Measurements from ENCODE around the gene ZCCHC14.

The ZCCHC14 gene

DNA sequence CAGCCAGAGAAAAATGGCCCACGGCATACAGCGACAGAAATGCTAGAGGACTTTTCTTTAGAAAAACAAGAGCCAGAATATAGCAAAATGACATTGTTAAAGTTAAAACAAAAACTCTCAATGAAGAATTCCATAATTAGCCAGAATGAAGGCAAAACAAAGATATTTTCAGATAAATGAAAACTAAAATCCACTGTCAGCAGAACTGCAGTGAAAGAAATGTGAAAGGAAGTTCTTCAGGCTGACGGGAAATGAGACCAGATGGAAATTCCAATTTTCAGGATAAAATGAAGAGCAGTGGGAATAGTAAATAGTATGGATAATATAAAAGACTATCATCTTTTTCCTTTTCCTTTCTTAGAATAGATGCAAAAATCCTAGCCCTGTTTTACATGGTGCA is 38.4 kb downstream of the ZCCHC14 start:
- peak overlapping the region in 1 of 2 experiments; percentile 67 for H3K18ac ChIP-seq (ENCODE audit: low read depth in 1 of 2, low read length in 2 of 2)
- H2AK5ac ChIP-seq (ENCODE audit: low read length, severe bottlenecking) = peak overlapping the region; percentile 58
- no peak for DNase-seq
- H3K23ac ChIP-seq (ENCODE audit: low read length in 2 of 2) = no peak overlapping the region
- peaks cover 20% of the 10 kb centered on the region for H3K4me1 ChIP-seq (ENCODE audit: control insufficient read depth, insufficient read depth, low read depth, low read length)
- H3K27me3 ChIP-seq (ENCODE audit: control insufficient read depth in 1 of 2, insufficient read depth in 1 of 2, low read length in 2 of 2) = no peaks in the 10 kb centered on the region
- H3K4me3 ChIP-seq (ENCODE audit: insufficient read depth in 1 of 2, low read depth in 1 of 2, low read length in 2 of 2) = no peak overlapping the region
- no peak overlapping the region for H2BK120ac ChIP-seq (ENCODE audit: low read depth, low read length)
- H2AFZ ChIP-seq (ENCODE audit: low read depth, low read length) = no peak overlapping the region
- H2BK5ac ChIP-seq (ENCODE audit: low read depth, low read length, poor library complexity, severe bottlenecking) = no peak overlapping the region
- H3K79me1 ChIP-seq (replicated peaks; ENCODE audit: low read length, poor library complexity, severe bottlenecking) = peaks cover 48% of the 10 kb centered on the region
- no peak overlapping the region for H4K8ac ChIP-seq (ENCODE audit: low read length)
- WGBS = 100% methylated on average over 2 of the region's 3 CpGs
- no peak overlapping the region for H3K14ac ChIP-seq (ENCODE audit: low read length in 2 of 2)
- H3K4me2 ChIP-seq (ENCODE audit: low read length, poor library complexity, severe bottlenecking) = no peak overlapping the region
- no peak overlapping the region for H3K27ac ChIP-seq (ENCODE audit: low read length, poor library complexity, severe bottlenecking)
- H2BK15ac ChIP-seq (ENCODE audit: low read depth, poor library complexity, severe bottlenecking) = no peak overlapping the region
- peak overlapping the region; percentile 38 for H3K9ac ChIP-seq (ENCODE audit: low read length)
- no peak overlapping the region for H3K4ac ChIP-seq (ENCODE audit: low read depth in 1 of 2, low read length in 2 of 2)
- H3K36me3 ChIP-seq (ENCODE audit: control insufficient read depth in 1 of 2, insufficient read depth in 2 of 2, low read depth in 1 of 2, low read length in 2 of 2) = peaks cover 44 to 76% of the 10 kb centered on the region in 2 experiments
- no peaks in the 10 kb centered on the region for H3K9me3 ChIP-seq (ENCODE audit: control insufficient read depth, low read length)
- no peak overlapping the region for H4K91ac ChIP-seq (ENCODE audit: low read length)
- H2BK12ac ChIP-seq (ENCODE audit: low read length in 2 of 2) = no peak overlapping the region

DNA sequence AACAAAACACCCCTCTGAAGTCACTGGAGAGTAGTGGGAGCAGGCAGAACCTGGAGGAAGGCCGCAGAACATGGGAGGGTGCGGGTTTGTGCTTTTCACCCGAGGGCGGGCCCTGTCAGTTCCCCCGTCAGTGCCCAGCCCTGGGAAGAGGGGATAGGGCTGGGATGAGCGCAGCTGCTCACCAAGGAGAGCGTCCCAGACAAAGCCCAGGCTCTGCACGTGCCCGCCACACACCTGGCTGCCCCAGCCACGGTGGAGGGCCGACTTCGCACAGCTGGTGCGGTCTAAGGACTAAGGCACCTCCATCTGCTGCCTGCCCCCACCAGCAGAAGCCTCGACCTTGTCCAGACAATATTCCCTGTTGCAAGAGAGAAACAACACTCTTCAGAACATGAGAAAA is 39.5 kb downstream of the ZCCHC14 start:
- Histone ChIP-seq H3K4me3 (ENCODE audit: insufficient read depth in 1 of 2, low read depth in 1 of 2, low read length in 2 of 2) (no peak overlapping the region), H3K14ac (ENCODE audit: low read length in 2 of 2) (no peak overlapping the region), H3K9ac (ENCODE audit: low read length) (peak overlapping the region; percentile 38), H2AFZ (ENCODE audit: low read depth, low read length) (no peak overlapping the region), H3K4me2 (ENCODE audit: low read length, poor library complexity, severe bottlenecking) (no peak overlapping the region), H4K91ac (ENCODE audit: low read length) (no peak overlapping the region), H3K27me3 (ENCODE audit: control insufficient read depth in 1 of 2, insufficient read depth in 1 of 2, low read length in 2 of 2) (no peaks in the 10 kb centered on the region), H3K23ac (ENCODE audit: low read length in 2 of 2) (no peak overlapping the region), H2BK120ac (ENCODE audit: low read depth, low read length) (no peak overlapping the region), H3K9me3 (ENCODE audit: control insufficient read depth, low read length) (no peaks in the 10 kb centered on the region), H3K18ac (ENCODE audit: low read depth in 1 of 2, low read length in 2 of 2) (no peak overlapping the region), H3K4ac (ENCODE audit: low read depth in 1 of 2, low read length in 2 of 2) (no peak overlapping the region), H4K8ac (ENCODE audit: low read length) (no peak overlapping the region), H2BK12ac (ENCODE audit: low read length in 2 of 2) (no peak overlapping the region), H3K36me3 (ENCODE audit: control insufficient read depth in 1 of 2, insufficient read depth in 2 of 2, low read depth in 1 of 2, low read length in 2 of 2) (peaks cover 44 to 77% of the 10 kb centered on the region in 2 experiments), H2BK15ac (ENCODE audit: low read depth, poor library complexity, severe bottlenecking) (no peak overlapping the region), H3K27ac (ENCODE audit: low read length, poor library complexity, severe bottlenecking) (no peak overlapping the region), H2AK5ac (ENCODE audit: low read length, severe bottlenecking) (no peak overlapping the region), H3K4me1 (ENCODE audit: control insufficient read depth, insufficient read depth, low read depth, low read length) (peaks cover 10% of the 10 kb centered on the region), H3K79me1 (replicated peaks; ENCODE audit: low read length, poor library complexity, severe bottlenecking) (peaks cover 49% of the 10 kb centered on the region), H2BK5ac (ENCODE audit: low read depth, low read length, poor library complexity, severe bottlenecking) (no peak overlapping the region)
- no peak for DNase-seq
- WGBS = 92% methylated on average over 14 of the region's 14 CpGs

DNA sequence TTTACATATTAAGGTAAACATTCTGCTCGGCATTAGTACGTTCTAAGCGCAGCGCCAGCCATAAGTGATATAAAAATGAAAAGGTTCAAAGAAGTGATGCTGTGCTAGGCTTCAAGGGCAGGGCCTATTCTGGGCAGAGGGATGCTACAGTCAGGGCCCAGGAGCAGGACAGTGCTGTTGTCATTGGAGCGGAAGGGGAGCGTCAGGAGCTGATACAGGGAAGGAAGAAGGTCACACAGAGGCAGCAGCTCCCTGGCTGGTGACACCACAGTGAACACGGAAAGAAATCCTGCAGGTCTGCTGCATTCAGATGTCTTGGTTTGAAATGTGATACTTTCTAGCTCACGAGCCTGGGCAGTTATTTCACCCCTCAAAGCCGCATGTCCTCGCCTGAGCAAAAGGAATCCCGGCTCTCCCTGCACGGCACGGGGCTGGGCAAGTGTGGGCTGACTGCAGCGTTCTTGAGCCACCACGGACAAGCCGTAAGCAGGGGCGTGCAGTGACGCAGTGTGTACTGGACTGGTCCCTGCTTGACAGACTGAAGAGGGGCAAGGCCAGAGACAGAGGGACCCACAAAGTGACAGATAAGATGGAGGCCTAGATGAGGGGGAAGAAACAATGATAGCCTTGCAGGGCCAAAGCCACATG is 41.1 kb downstream of the ZCCHC14 start:
- WGBS = 95% methylated on average over 18 of the region's 18 CpGs
- Histone ChIP-seq H2BK120ac (ENCODE audit: low read depth, low read length) (no peak overlapping the region), H3K27me3 (ENCODE audit: control insufficient read depth in 1 of 2, insufficient read depth in 1 of 2, low read length in 2 of 2) (no peaks in the 10 kb centered on the region), H4K91ac (ENCODE audit: low read length) (peak overlapping the region; percentile 14), H2BK5ac (ENCODE audit: low read depth, low read length, poor library complexity, severe bottlenecking) (no peak overlapping the region), H2BK15ac (ENCODE audit: low read depth, poor library complexity, severe bottlenecking) (no peak overlapping the region), H3K27ac (ENCODE audit: low read length, poor library complexity, severe bottlenecking) (no peak overlapping the region), H3K4me3 (ENCODE audit: insufficient read depth in 1 of 2, low read depth in 1 of 2, low read length in 2 of 2) (no peak overlapping the region), H3K18ac (ENCODE audit: low read depth in 1 of 2, low read length in 2 of 2) (no peak overlapping the region), H3K36me3 (ENCODE audit: control insufficient read depth in 1 of 2, insufficient read depth in 2 of 2, low read depth in 1 of 2, low read length in 2 of 2) (peaks cover 42 to 85% of the 10 kb centered on the region in 2 experiments), H3K9me3 (ENCODE audit: control insufficient read depth, low read length) (no peaks in the 10 kb centered on the region), H3K14ac (ENCODE audit: low read length in 2 of 2) (no peak overlapping the region), H3K9ac (ENCODE audit: low read length) (no peak overlapping the region), H2AFZ (ENCODE audit: low read depth, low read length) (no peak overlapping the region), H2AK5ac (ENCODE audit: low read length, severe bottlenecking) (no peak overlapping the region), H3K4me1 (ENCODE audit: control insufficient read depth, insufficient read depth, low read depth, low read length) (peaks cover 5% of the 10 kb centered on the region), H3K4me2 (ENCODE audit: low read length, poor library complexity, severe bottlenecking) (no peak overlapping the region), H3K79me1 (replicated peaks; ENCODE audit: low read length, poor library complexity, severe bottlenecking) (peaks cover 51% of the 10 kb centered on the region), H3K23ac (ENCODE audit: low read length in 2 of 2) (no peak overlapping the region), H3K4ac (ENCODE audit: low read depth in 1 of 2, low read length in 2 of 2) (no peak overlapping the region), H2BK12ac (ENCODE audit: low read length in 2 of 2) (no peak overlapping the region), H4K8ac (ENCODE audit: low read length) (no peak overlapping the region)
- DNase-seq = no peak

DNA sequence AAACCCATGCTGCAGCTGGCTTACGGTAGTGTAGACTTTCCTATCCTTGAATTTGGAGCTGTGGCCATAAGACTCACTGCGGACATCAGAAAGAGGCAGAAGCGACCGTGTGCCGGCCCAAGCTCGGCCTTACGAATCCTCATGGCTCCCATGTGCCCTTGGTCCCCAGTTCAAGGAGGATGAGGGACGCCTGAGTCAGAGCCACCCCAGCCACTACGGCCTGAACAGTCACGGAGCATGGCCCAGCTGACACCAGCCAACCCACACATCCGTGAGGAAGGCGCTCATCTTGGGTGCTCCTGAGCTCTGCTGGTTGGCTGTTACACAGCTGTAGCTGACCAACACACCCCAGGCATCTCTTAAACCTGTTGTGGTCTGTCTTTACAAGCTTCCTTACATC is 44.0 kb downstream of the ZCCHC14 start:
- Histone ChIP-seq H4K8ac (ENCODE audit: low read length) (no peak overlapping the region), H2BK120ac (ENCODE audit: low read depth, low read length) (no peak overlapping the region), H3K4me3 (ENCODE audit: insufficient read depth in 1 of 2, low read depth in 1 of 2, low read length in 2 of 2) (no peak overlapping the region), H3K9me3 (ENCODE audit: control insufficient read depth, low read length) (no peaks in the 10 kb centered on the region), H3K79me1 (replicated peaks; ENCODE audit: low read length, poor library complexity, severe bottlenecking) (peaks cover 50% of the 10 kb centered on the region), H4K91ac (ENCODE audit: low read length) (peak overlapping the region; percentile 73), H2BK5ac (ENCODE audit: low read depth, low read length, poor library complexity, severe bottlenecking) (no peak overlapping the region), H3K14ac (ENCODE audit: low read length in 2 of 2) (peak overlapping the region in 1 of 2 experiments; percentile 55), H3K27me3 (ENCODE audit: control insufficient read depth in 1 of 2, insufficient read depth in 1 of 2, low read length in 2 of 2) (no peaks in the 10 kb centered on the region), H2AFZ (ENCODE audit: low read depth, low read length) (no peak overlapping the region), H3K4me1 (ENCODE audit: control insufficient read depth, insufficient read depth, low read depth, low read length) (peaks cover 3% of the 10 kb centered on the region), H3K9ac (ENCODE audit: low read length) (no peak overlapping the region), H3K18ac (ENCODE audit: low read depth in 1 of 2, low read length in 2 of 2) (peak overlapping the region in 1 of 2 experiments; percentile 77), H3K27ac (ENCODE audit: low read length, poor library complexity, severe bottlenecking) (no peak overlapping the region), H3K23ac (ENCODE audit: low read length in 2 of 2) (no peak overlapping the region), H3K36me3 (ENCODE audit: control insufficient read depth in 1 of 2, insufficient read depth in 2 of 2, low read depth in 1 of 2, low read length in 2 of 2) (peaks cover 34 to 91% of the 10 kb centered on the region in 2 experiments), H2AK5ac (ENCODE audit: low read length, severe bottlenecking) (no peak overlapping the region), H3K4ac (ENCODE audit: low read depth in 1 of 2, low read length in 2 of 2) (peak overlapping the region in 1 of 2 experiments; percentile 17), H3K4me2 (ENCODE audit: low read length, poor library complexity, severe bottlenecking) (no peak overlapping the region), H2BK15ac (ENCODE audit: low read depth, poor library complexity, severe bottlenecking) (no peak overlapping the region), H2BK12ac (ENCODE audit: low read length in 2 of 2) (peak overlapping the region in 1 of 2 experiments; percentile 87)
- 96% methylated on average over 12 of the region's 12 CpGs for WGBS
- DNase-seq = no peak

Data from mesenchymal stem cell (in vitro differentiated cells and primary cell).